K562 (cell line): Measurements from ENCODE around the gene MT1A.

Source experiments
- CTCF ChIP-seq, 3 experiments: IDR thresholded peaks in 2 of 3; conservative IDR thresholded peaks in 1 of 3; 2 replicates each; pipeline ENCODE4 v1.5.1; 2011 to 2012; ENCODE audit warnings: low read length in 3 of 3, mild to moderate bottlenecking in 3 of 3, control low read depth in 2 of 3, improper control_type of control experiment in 1 of 3, inconsistent platforms in 1 of 3, low read depth in 1 of 3, mixed read lengths in 1 of 3, moderate library complexity in 1 of 3; ENCODE audit not compliant: insufficient read depth in 2 of 3
- FOXP4 ChIP-seq: sonication (generic); formaldehyde crosslinking; IDR thresholded peaks from 2 replicates; pipeline ENCODE4 v1.8.0; 2022; ENCODE audit warnings: mild to moderate bottlenecking, missing genetic modification reagents, borderline replicate concordance
- GABPA ChIP-seq: fragments of 200-800 bp; sonication (Bioruptor generic); conservative IDR thresholded peaks from 2 replicates; pipeline ENCODE4 v1.6.1; 2016; ENCODE audit warnings: low read depth, missing genetic modification characterization, missing compliant biosample characterization
- GTF2F1 ChIP-seq: IDR thresholded peaks from 2 replicates; pipeline ENCODE4 v1.6.1; 2011; ENCODE audit warnings: low read depth, low read length, improper control_type of control experiment
- MLLT1 ChIP-seq, 2 experiments: fragments of 450-650 bp; IDR thresholded peaks; 2 replicates each; pipeline ENCODE4 v1.6.1; 2016
- MXI1 ChIP-seq: IDR thresholded peaks from 2 replicates; pipeline ENCODE4 v1.6.1; 2011; ENCODE audit warnings: low read depth, mild to moderate bottlenecking, improper control_type of control experiment, low read length
- MYBL2 ChIP-seq, 2 experiments: fragments of 450-650 bp in 1 of 2; sonication (generic) in 1 of 2; formaldehyde crosslinking in 1 of 2; IDR thresholded peaks; 2 replicates each; pipeline versions ENCODE4 v1.6.1 to v1.8.1; 2017 to 2022; ENCODE audit warnings: borderline replicate concordance in 1 of 2, inconsistent platforms in 1 of 2, low read depth in 1 of 2, mild to moderate bottlenecking in 1 of 2, missing genetic modification reagents in 1 of 2, moderate library complexity in 1 of 2
- NCOA1 ChIP-seq: fragments of 450-650 bp; IDR thresholded peaks from 2 replicates; pipeline ENCODE4 v1.6.1; 2016; ENCODE audit warnings: low read depth
- POLR2AphosphoS5 ChIP-seq: IDR thresholded peaks from 2 replicates; pipeline ENCODE4 v1.6.1; 2011; ENCODE audit warnings: mild to moderate bottlenecking, low read depth, low read length, moderate library complexity; ENCODE audit not compliant: control insufficient read depth, insufficient read depth
- SNRNP70 ChIP-seq: fragments of 200-400 bp; formaldehyde crosslinking; optimal IDR thresholded peaks from 2 replicates; pipeline ENCODE3; 2017; ENCODE audit warnings: low read depth, low read length
- SPI1 ChIP-seq: IDR thresholded peaks from 2 replicates; pipeline ENCODE4 v1.6.1; 2011; ENCODE audit warnings: low read depth, low read length, control low read depth, borderline replicate concordance
- USF2 ChIP-seq: sonication (generic); formaldehyde crosslinking; IDR thresholded peaks from 2 replicates; pipeline ENCODE4 v1.5.0; 2020; ENCODE audit warnings: missing genetic modification reagents
- ZNF324 ChIP-seq: fragments of 250-450 bp; sonication (Bioruptor Pico); IDR thresholded peaks from 2 replicates; pipeline ENCODE4 v1.4.0; 2020; ENCODE audit warnings: mild to moderate bottlenecking

- TF ChIP-seq FOXP4 (CRISPR knock-in tag), result no peak
- no peak for TF ChIP-seq NCOA1
- no peak for TF ChIP-seq SNRNP70
- TF ChIP-seq POLR2AphosphoS5, result no peak
- TF ChIP-seq CTCF (IDR thresholded peaks at IDR 0.05 in 2 of 3, conservative IDR thresholded peaks at IDR 0.05 in 1 of 3; ENCODE audit: insufficient read depth in 2 of 3, low read depth in 1 of 3, low read length in 3 of 3), result no peak
- TF ChIP-seq ZNF324 (CRISPR knock-in tag), result no peak
- TF ChIP-seq MLLT1 (IDR thresholded peaks at IDR 0.05), result no peak
- no peak for TF ChIP-seq SPI1
- no peak for TF ChIP-seq GTF2F1
- TF ChIP-seq MXI1, result no peak
- TF ChIP-seq USF2, result no peak
- no peak for TF ChIP-seq MYBL2 (IDR thresholded peaks at IDR 0.05; ENCODE audit: low read depth)
- no peak for TF ChIP-seq MYBL2 (CRISPR knock-in tag; IDR thresholded peaks at IDR 0.05; ENCODE audit: borderline replicate concordance)
- no peak for TF ChIP-seq GABPA (tag)
Observed at GRCh38 chr16:56679078-56679730, 40.7 kb downstream of the MT1A start.
